ENCODE data around the gene TCF12. TPM values are rescaled to one million over a fixed set of nuclear protein-coding genes. Genes with fewer than 3 reads are reported as not detected.

Gene TCF12
- total RNA-seq, 1 experiment from 2014 or later: 102 TPM

DNA sequence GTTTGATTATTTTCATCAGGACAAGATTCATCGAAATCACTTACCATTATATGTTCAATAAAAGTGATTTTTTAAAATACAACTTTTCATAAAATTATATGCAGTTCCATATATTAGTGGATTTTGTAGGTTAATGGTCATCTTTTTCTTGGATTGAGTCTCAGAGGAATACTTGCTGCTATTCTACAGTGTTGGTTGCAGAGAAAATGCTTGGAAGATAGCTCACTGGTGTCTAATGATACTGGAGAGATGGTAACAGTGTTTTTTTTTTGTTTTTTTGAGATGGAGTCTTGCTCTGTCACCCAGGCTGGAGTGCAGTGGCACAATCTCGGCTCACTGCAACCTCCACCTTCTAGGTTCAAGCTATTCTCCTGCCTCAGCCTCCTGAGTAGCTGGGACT, 143.3 kb downstream of the TCF12 start:
- H3K27ac ChIP-seq (ENCODE audit: low read length): no peak overlapping the region
- ATAC-seq: no peak
- in situ Hi-C loops (cut with HindIII; ENCODE audit: low pct_unique_long_range_greater_than_20kb, low sequenced_read_pairs): no loop called here
- no peak for DNase-seq (ENCODE audit: low read depth, low spot score)
- no peaks in the 10 kb centered on the region for H3K36me3 ChIP-seq (ENCODE audit: control insufficient read depth, insufficient read depth, low read length)
- CTCF ChIA-PET: no interaction called here
- H3K27me3 ChIP-seq (ENCODE audit: control insufficient read depth, insufficient read depth, low read length): no peaks in the 10 kb centered on the region
- H3K9me3 ChIP-seq (ENCODE audit: control insufficient read depth, insufficient read depth, low read depth, low read length): no peaks in the 10 kb centered on the region
- no TSS peak for BruUV-seq (replicated peaks)
- POLR2A ChIA-PET: interaction anchor here (0.7 kb wide), 1 partner anchor 112 kb away, joined by 3 read pairs; no protein-coding TSS in a partner anchor
- H3K4me3 ChIP-seq (ENCODE audit: low read depth in 2 of 2, low read length in 2 of 2): no peak overlapping the region
- TF ChIP-seq POLR2AphosphoS5 (IDR thresholded peaks at IDR 0.05; ENCODE audit: low read depth, low read length) (no peak), TCF7L2 (IDR thresholded peaks at IDR 0.05; ENCODE audit: low read depth, low read length) (no peak), SIN3A (IDR thresholded peaks at IDR 0.05; ENCODE audit: borderline replicate concordance, insufficient read depth, low read depth, low read length) (no peak)
- TF ChIP-seq, protein P1, sequence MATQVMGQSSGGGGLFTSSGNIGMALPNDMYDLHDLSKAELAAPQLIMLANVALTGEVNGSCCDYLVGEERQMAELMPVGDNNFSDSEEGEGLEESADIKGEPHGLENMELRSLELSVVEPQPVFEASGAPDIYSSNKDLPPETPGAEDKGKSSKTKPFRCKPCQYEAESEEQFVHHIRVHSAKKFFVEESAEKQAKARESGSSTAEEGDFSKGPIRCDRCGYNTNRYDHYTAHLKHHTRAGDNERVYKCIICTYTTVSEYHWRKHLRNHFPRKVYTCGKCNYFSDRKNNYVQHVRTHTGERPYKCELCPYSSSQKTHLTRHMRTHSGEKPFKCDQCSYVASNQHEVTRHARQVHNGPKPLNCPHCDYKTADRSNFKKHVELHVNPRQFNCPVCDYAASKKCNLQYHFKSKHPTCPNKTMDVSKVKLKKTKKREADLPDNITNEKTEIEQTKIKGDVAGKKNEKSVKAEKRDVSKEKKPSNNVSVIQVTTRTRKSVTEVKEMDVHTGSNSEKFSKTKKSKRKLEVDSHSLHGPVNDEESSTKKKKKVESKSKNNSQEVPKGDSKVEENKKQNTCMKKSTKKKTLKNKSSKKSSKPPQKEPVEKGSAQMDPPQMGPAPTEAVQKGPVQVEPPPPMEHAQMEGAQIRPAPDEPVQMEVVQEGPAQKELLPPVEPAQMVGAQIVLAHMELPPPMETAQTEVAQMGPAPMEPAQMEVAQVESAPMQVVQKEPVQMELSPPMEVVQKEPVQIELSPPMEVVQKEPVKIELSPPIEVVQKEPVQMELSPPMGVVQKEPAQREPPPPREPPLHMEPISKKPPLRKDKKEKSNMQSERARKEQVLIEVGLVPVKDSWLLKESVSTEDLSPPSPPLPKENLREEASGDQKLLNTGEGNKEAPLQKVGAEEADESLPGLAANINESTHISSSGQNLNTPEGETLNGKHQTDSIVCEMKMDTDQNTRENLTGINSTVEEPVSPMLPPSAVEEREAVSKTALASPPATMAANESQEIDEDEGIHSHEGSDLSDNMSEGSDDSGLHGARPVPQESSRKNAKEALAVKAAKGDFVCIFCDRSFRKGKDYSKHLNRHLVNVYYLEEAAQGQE (IDR thresholded peaks at IDR 0.05; ENCODE audit: insufficient read depth in 1 of 2, low read depth in 2 of 2, low read length in 1 of 2): no peak
- TF ChIP-seq, protein P2, sequence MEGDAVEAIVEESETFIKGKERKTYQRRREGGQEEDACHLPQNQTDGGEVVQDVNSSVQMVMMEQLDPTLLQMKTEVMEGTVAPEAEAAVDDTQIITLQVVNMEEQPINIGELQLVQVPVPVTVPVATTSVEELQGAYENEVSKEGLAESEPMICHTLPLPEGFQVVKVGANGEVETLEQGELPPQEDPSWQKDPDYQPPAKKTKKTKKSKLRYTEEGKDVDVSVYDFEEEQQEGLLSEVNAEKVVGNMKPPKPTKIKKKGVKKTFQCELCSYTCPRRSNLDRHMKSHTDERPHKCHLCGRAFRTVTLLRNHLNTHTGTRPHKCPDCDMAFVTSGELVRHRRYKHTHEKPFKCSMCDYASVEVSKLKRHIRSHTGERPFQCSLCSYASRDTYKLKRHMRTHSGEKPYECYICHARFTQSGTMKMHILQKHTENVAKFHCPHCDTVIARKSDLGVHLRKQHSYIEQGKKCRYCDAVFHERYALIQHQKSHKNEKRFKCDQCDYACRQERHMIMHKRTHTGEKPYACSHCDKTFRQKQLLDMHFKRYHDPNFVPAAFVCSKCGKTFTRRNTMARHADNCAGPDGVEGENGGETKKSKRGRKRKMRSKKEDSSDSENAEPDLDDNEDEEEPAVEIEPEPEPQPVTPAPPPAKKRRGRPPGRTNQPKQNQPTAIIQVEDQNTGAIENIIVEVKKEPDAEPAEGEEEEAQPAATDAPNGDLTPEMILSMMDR (IDR thresholded peaks at IDR 0.05): no peak
- no peaks in the 10 kb centered on the region for H3K4me1 ChIP-seq (ENCODE audit: control insufficient read depth, insufficient read depth, low read length)
- intact Hi-C loops (cut with micrococcal nuclease; ENCODE audit: unreplicated experiment): no loop called here

DNA sequence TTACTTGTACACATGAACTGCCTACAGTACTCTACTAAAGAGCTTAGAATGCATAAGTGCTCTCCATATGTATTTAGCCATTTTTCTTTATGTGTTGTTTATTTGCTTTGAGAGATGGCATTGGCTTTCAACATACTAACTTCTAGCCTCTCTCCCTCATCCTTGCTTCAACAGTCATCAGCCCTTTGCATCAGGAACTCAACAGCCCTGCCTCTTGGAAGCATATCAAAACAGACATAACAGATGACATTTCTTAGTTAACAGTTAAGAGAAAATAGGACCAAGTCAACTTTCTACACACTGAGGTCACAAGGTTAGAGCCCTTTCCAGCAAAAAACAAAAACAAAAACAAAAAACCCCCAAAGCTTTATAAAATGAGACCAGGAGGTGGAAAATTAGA, 145.6 kb downstream of the TCF12 start:
- TSS peak; percentile 42 for BruUV-seq (replicated peaks)
- ChIA-PET CTCF (no interaction called here), POLR2A (no interaction called here)
- no peak for ATAC-seq
- no peaks in the 10 kb centered on the region for H3K36me3 ChIP-seq (ENCODE audit: control insufficient read depth, insufficient read depth, low read length)
- TF ChIP-seq POLR2AphosphoS5 (IDR thresholded peaks at IDR 0.05; ENCODE audit: low read depth, low read length) (no peak), SIN3A (IDR thresholded peaks at IDR 0.05; ENCODE audit: borderline replicate concordance, insufficient read depth, low read depth, low read length) (no peak), TCF7L2 (IDR thresholded peaks at IDR 0.05; ENCODE audit: low read depth, low read length) (no peak)
- TF ChIP-seq, protein P2 (IDR thresholded peaks at IDR 0.05): no peak
- TF ChIP-seq, protein P1 (IDR thresholded peaks at IDR 0.05; ENCODE audit: insufficient read depth in 1 of 2, low read depth in 2 of 2, low read length in 1 of 2): no peak
- no peaks in the 10 kb centered on the region for H3K4me1 ChIP-seq (ENCODE audit: control insufficient read depth, insufficient read depth, low read length)
- no peak overlapping the region for H3K4me3 ChIP-seq (ENCODE audit: low read depth in 2 of 2, low read length in 2 of 2)
- no peaks in the 10 kb centered on the region for H3K27me3 ChIP-seq (ENCODE audit: control insufficient read depth, insufficient read depth, low read length)
- no peaks in the 10 kb centered on the region for H3K9me3 ChIP-seq (ENCODE audit: control insufficient read depth, insufficient read depth, low read depth, low read length)
- in situ Hi-C loops (cut with HindIII; ENCODE audit: low pct_unique_long_range_greater_than_20kb, low sequenced_read_pairs) (no loop called here), intact Hi-C loops (cut with micrococcal nuclease; ENCODE audit: unreplicated experiment) (no loop called here)
- DNase-seq (ENCODE audit: low read depth, low spot score): no peak
- no peak overlapping the region for H3K27ac ChIP-seq (ENCODE audit: low read length)
